Neural cell (in vitro differentiated cells): Measurements from ENCODE around the gene KCTD17. TPM values are rescaled to one million over a fixed set of nuclear protein-coding genes. Genes with fewer than 3 reads are reported as not detected.

Source experiments
- H2AFZ ChIP-seq: fragments of 200-600, 300-800 bp; sonication (generic), shearing (Covaris generic); 2 replicates; pipeline ENCODE4 v1.6.0; 2014; ENCODE audit warnings: low read depth, mild to moderate bottlenecking, antibody characterized with exemption, low read length, moderate library complexity
- H3F3A ChIP-seq: fragments of 200-600 bp; shearing (Covaris generic); 2 replicates; pipeline ENCODE4 v1.6.1; 2016; ENCODE audit warnings: mild to moderate bottlenecking, moderate library complexity, mixed read lengths, antibody characterized with exemption, low read length; ENCODE audit not compliant: insufficient read depth, poor library complexity, severe bottlenecking
- H3K27ac ChIP-seq: fragments of 200-600, 300-800 bp; sonication (generic), shearing (Covaris generic); 2 replicates; pipeline ENCODE4 v1.5.1; 2014; ENCODE audit warnings: mild to moderate bottlenecking, low read length, moderate library complexity
- H3K27me3 ChIP-seq: fragments of 300-800, 200-600 bp; sonication (generic), shearing (Covaris generic); 2 replicates; pipeline ENCODE4 v1.6.0; 2014; ENCODE audit warnings: mild to moderate bottlenecking, low read depth, low read length, moderate library complexity; ENCODE audit not compliant: insufficient read depth
- H3K36me3 ChIP-seq: fragments of 300-800, 200-600 bp; sonication (generic), shearing (Covaris generic); 2 replicates; pipeline ENCODE4 v1.5.1; 2014; ENCODE audit warnings: mild to moderate bottlenecking, antibody characterized with exemption, low read length, moderate library complexity; ENCODE audit not compliant: insufficient read depth
- H3K4me2 ChIP-seq: fragments of 300-800, 200-600 bp; sonication (generic), shearing (Covaris generic); 2 replicates; pipeline ENCODE4 v1.6.0; 2014; ENCODE audit warnings: mild to moderate bottlenecking, low read length
- H3K4me3 ChIP-seq: fragments of 300-800, 200-600 bp; sonication (generic), shearing (Covaris generic); 2 replicates; pipeline ENCODE4 v1.5.1; 2014; ENCODE audit warnings: mild to moderate bottlenecking, low read length, moderate library complexity
- H3K79me2 ChIP-seq: fragments of 200-600 bp; shearing (Covaris generic); replicated peaks from 2 replicates; pipeline ENCODE4 v1.6.0; 2014; ENCODE audit warnings: mild to moderate bottlenecking, low read length, moderate library complexity; ENCODE audit not compliant: insufficient read depth
- H3K9ac ChIP-seq: fragments of 300-800, 200-600 bp; sonication (generic), shearing (Covaris generic); 2 replicates; pipeline ENCODE4 v1.6.1; 2016; ENCODE audit warnings: mild to moderate bottlenecking, low read length, mixed read lengths
- H3K9me2 ChIP-seq: fragments of 200-600 bp; shearing (Covaris generic); 2 replicates; pipeline ENCODE4 v1.6.1; 2016; ENCODE audit warnings: mild to moderate bottlenecking, low read length, mixed read lengths; ENCODE audit not compliant: insufficient read depth
- H3K9me3 ChIP-seq: fragments of 200-600, 300-800 bp; sonication (generic), shearing (Covaris generic); 2 replicates; pipeline ENCODE4 v1.6.1; 2016; ENCODE audit warnings: mild to moderate bottlenecking, mixed run types, low read length, moderate library complexity, mixed read lengths
- H4K20me1 ChIP-seq: fragments of 200-600 bp; shearing (Covaris generic); 2 replicates; pipeline ENCODE4 v1.6.1; 2016; ENCODE audit warnings: mild to moderate bottlenecking, mixed run types; ENCODE audit not compliant: insufficient read depth
- EP300 ChIP-seq: fragments of 450-650 bp; conservative IDR thresholded peaks from 2 replicates; pipeline ENCODE4 v1.6.1; 2014; ENCODE audit warnings: antibody characterized with exemption, mild to moderate bottlenecking, moderate library complexity; ENCODE audit not compliant: poor library complexity, severe bottlenecking
- EZH2 ChIP-seq: fragments of 200-600, 300-800 bp; shearing (Covaris generic), sonication (generic); IDR thresholded peaks from 2 replicates; pipeline ENCODE4 v1.6.1; 2014; ENCODE audit warnings: antibody characterized with exemption, low read length, borderline replicate concordance, mild to moderate bottlenecking; ENCODE audit not compliant: insufficient read depth, poor library complexity, severe bottlenecking
- MXI1 ChIP-seq: fragments of 450-650 bp; conservative IDR thresholded peaks from 2 replicates; pipeline ENCODE4 v1.6.1; 2014; ENCODE audit warnings: antibody characterized with exemption, mild to moderate bottlenecking; ENCODE audit not compliant: poor library complexity, severe bottlenecking
- POLR2AphosphoS5 ChIP-seq: IDR thresholded peaks from 2 replicates; pipeline ENCODE4 v1.6.1; 2012
- RAD21 ChIP-seq: fragments of 450-650 bp; conservative IDR thresholded peaks from 2 replicates; pipeline ENCODE4 v1.6.1; 2014; ENCODE audit warnings: antibody characterized with exemption, mild to moderate bottlenecking, moderate library complexity
- SMC3 ChIP-seq: fragments of 450-650 bp; conservative IDR thresholded peaks from 2 replicates; pipeline ENCODE4 v1.6.1; 2014; ENCODE audit warnings: antibody characterized with exemption, mild to moderate bottlenecking, moderate library complexity; ENCODE audit not compliant: poor library complexity
- TAF1 ChIP-seq: IDR thresholded peaks from 2 replicates; pipeline ENCODE4 v1.6.1; 2012; ENCODE audit warnings: low read depth
- polyA plus RNA-seq: library from polyadenylated mRNA; depleted of rRNA; stranded (reverse); fragments of >200 nt; gene quantifications from 2 replicates; pipeline ENCODE4 v1.2.3, GENCODE V29; 2014
- TF ChIP-seq, protein P1 (sequence below): fragments of 450-650 bp; IDR thresholded peaks from 2 replicates; pipeline ENCODE4 v1.5.1; 2014; ENCODE audit warnings: antibody characterized with exemption, mild to moderate bottlenecking, moderate library complexity; ENCODE audit not compliant: poor library complexity, severe bottlenecking
- TF ChIP-seq, protein P2 (sequence below): IDR thresholded peaks from 2 replicates; pipeline ENCODE4 v1.6.1; 2012; ENCODE audit warnings: borderline replicate concordance

The KCTD17 gene
- polyA plus RNA-seq, 1 donor from 2014 or later, result 96.3 TPM

DNA sequence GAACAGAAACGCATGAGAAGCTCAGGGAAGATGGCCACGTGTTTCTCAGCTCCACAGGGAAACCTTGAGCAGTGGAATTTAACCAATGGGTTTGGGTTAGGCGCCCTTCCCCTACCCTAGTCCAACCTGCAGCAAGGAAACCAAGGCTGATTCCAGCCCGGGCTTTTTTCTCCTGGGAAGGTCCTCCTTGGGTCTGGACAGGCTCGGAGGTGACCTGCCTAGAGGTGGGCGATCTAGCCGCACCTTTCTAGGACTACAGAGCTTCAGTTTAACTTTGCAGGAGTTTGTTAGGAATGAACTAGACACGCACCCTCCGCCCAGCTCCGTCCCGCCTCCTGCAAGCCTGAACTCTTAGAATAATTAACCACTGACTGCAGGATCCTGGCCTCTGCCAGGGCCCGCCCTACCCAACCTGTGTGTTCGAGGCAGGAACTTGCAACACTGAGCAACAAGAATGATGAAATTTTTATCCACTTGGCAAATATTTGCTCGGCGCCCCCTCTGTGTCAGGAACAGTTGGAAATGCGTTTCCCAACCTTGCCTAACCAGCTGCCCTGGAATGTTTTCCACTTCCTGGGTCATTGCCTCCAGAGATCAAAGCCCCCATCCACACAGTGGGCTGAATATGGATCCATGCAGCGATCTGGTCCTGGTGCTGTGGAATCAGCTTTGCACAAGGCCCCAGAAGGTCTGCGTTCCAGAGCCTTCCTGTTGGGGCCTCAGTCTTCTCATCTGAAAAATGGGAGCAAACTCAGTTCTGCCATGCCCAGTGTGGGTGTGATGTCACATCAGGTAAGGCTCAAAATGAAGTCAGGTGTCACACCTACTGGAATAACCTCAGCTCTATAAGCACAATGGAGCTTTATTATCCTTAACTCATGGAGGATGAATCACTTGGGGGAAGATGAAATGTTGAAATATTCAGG is 18.7 kb upstream of the KCTD17 start:
- Histone ChIP-seq H3K9ac (no peak overlapping the region), H3K9me3 (no peaks in the 10 kb centered on the region), H3K4me2 (no peak overlapping the region), H3F3A (no peaks in the 10 kb centered on the region), H3K4me3 (no peak overlapping the region), H4K20me1 (no peaks in the 10 kb centered on the region), H3K27me3 (no peaks in the 10 kb centered on the region), H3K79me2 (no peaks in the 10 kb centered on the region), H3K27ac (no peak overlapping the region), H2AFZ (no peak overlapping the region), H3K9me2 (no peaks in the 10 kb centered on the region), H3K36me3 (no peaks in the 10 kb centered on the region)
- TF ChIP-seq RAD21 (no peak), SMC3 (no peak), EZH2 (no peak), TAF1 (no peak), POLR2AphosphoS5 (no peak), EP300 (no peak), MXI1 (no peak)
- TF ChIP-seq, protein P1, sequence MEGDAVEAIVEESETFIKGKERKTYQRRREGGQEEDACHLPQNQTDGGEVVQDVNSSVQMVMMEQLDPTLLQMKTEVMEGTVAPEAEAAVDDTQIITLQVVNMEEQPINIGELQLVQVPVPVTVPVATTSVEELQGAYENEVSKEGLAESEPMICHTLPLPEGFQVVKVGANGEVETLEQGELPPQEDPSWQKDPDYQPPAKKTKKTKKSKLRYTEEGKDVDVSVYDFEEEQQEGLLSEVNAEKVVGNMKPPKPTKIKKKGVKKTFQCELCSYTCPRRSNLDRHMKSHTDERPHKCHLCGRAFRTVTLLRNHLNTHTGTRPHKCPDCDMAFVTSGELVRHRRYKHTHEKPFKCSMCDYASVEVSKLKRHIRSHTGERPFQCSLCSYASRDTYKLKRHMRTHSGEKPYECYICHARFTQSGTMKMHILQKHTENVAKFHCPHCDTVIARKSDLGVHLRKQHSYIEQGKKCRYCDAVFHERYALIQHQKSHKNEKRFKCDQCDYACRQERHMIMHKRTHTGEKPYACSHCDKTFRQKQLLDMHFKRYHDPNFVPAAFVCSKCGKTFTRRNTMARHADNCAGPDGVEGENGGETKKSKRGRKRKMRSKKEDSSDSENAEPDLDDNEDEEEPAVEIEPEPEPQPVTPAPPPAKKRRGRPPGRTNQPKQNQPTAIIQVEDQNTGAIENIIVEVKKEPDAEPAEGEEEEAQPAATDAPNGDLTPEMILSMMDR, result no peak
- TF ChIP-seq, protein P2, sequence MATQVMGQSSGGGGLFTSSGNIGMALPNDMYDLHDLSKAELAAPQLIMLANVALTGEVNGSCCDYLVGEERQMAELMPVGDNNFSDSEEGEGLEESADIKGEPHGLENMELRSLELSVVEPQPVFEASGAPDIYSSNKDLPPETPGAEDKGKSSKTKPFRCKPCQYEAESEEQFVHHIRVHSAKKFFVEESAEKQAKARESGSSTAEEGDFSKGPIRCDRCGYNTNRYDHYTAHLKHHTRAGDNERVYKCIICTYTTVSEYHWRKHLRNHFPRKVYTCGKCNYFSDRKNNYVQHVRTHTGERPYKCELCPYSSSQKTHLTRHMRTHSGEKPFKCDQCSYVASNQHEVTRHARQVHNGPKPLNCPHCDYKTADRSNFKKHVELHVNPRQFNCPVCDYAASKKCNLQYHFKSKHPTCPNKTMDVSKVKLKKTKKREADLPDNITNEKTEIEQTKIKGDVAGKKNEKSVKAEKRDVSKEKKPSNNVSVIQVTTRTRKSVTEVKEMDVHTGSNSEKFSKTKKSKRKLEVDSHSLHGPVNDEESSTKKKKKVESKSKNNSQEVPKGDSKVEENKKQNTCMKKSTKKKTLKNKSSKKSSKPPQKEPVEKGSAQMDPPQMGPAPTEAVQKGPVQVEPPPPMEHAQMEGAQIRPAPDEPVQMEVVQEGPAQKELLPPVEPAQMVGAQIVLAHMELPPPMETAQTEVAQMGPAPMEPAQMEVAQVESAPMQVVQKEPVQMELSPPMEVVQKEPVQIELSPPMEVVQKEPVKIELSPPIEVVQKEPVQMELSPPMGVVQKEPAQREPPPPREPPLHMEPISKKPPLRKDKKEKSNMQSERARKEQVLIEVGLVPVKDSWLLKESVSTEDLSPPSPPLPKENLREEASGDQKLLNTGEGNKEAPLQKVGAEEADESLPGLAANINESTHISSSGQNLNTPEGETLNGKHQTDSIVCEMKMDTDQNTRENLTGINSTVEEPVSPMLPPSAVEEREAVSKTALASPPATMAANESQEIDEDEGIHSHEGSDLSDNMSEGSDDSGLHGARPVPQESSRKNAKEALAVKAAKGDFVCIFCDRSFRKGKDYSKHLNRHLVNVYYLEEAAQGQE, result no peak

DNA sequence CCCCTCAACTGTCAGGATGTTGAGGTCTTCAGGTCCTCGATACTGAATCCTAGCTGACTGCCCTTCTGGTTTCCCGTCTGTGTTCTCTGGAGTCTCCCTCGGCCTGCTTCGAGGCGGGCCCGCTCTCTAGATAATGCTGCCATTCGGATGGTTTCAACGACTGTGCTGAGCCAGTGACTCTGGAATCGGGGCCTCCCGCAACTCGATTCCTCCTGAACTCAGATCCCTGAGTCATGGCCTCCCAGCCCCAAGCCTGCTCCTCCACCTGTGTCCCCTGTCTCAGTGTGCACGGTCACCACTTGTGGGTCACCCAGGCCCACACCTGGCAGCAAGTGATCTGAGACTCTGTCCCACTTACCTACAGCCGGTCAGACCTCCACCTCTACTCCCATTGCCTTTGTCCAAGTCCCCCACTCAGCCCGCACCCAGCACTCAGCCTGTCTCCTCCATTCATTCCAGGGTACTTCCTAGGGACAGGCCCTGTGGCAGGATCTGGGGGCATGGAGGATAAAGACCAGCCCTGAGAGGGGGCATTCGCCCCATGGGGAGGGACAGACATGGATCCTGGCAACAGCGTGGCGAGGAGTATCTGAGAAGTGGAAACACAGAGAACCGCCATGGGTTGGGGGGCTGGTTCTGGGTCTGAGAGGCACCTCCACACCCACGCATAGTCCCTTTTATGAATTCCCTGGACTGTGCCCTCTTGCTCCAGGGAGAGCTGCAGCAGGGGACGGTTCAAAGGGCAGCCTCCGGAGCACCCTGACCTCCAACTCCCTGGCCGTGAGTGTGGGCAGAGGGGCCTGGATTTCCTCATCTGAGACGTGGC is 17.7 kb upstream of the KCTD17 start:
- H3K4me3 ChIP-seq, result no peak overlapping the region
- H3K36me3 ChIP-seq, result no peaks in the 10 kb centered on the region
- H3K9ac ChIP-seq, result no peak overlapping the region
- no peak overlapping the region for H2AFZ ChIP-seq
- no peaks in the 10 kb centered on the region for H3K9me3 ChIP-seq
- no peaks in the 10 kb centered on the region for H3K79me2 ChIP-seq
- no peaks in the 10 kb centered on the region for H3K9me2 ChIP-seq
- no peak overlapping the region for H3K4me2 ChIP-seq
- no peak overlapping the region for H3K27ac ChIP-seq
- no peaks in the 10 kb centered on the region for H3K27me3 ChIP-seq
- TF ChIP-seq RAD21 (no peak), MXI1 (no peak), POLR2AphosphoS5 (no peak), TAF1 (no peak), SMC3 (no peak), EP300 (no peak), EZH2 (no peak)
- TF ChIP-seq, protein P1, result no peak
- TF ChIP-seq, protein P2, result no peak
- H4K20me1 ChIP-seq, result no peaks in the 10 kb centered on the region
- no peaks in the 10 kb centered on the region for H3F3A ChIP-seq
